Vagina (tissue), 2 donors: ENCODE measurements around the gene SLC35E4.

Source experiments
- CTCF ChIP-seq, 3 experiments: fragments of 450-650 bp in 2 of 3; fragments of 200-600 bp in 1 of 3; sonication (generic) in 1 of 3; IDR thresholded peaks; one replicate each; pipeline ENCODE4 v1.5.1; 2017 to 2019; ENCODE audit warnings: antibody characterized with exemption in 3 of 3, mild to moderate bottlenecking in 2 of 3, moderate library complexity in 2 of 3
- POLR2A ChIP-seq, 2 donors: fragments of 450-650 bp; IDR thresholded peaks; one replicate each; pipeline ENCODE4 v1.6.1; 2017; ENCODE audit warnings: antibody characterized with exemption in 2 of 2, mild to moderate bottlenecking in 2 of 2, moderate library complexity in 2 of 2

DNA sequence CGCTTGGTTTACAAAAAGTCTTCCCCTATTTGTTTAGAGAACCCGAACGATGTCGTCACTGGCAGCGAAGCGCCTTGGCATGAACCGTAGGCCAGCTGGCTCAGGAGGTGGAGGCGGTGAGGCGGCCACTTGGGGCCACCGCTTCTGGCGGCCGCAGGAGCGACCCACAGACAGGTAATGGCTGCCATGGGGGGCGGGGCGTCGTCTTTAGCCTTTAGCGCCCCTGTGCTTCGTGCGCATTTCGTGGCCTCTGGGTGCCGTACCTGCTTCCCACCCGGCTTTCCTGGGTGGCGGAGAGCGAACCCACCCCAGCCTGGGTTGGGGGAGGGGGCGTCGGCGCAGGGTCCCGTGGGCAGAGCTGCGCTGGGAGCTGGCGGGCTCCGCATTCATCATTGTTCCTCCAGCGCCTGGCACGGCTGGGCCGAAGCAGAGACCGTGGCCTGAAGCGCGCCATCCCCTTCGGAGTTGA is 58.6 kb downstream of the SLC35E4 start:
- TF ChIP-seq CTCF (IDR thresholded peaks at IDR 0.05): no peak
- no peak for TF ChIP-seq POLR2A (IDR thresholded peaks at IDR 0.05)
